Globus pallidus (tissue), 1 donor: ENCODE measurements around the gene TNNT1.
A peak's percentile ranks its signal among the peaks of the same experiment; 100 is the strongest.
"Not testable (repeated sequence)": the region's sequence is repeated elsewhere in the genome, so short reads cannot be mapped to it uniquely, and the experiment has no call there.

ENCODE experiments used
- DNase-seq: peaks from one replicate; pipeline ENCODE4 v3.0.0-alpha.2; 2015; ENCODE audit warnings: low spot score

The TNNT1 gene

GRCh38 chr19:55109527-55110291 lies 39.3 kb downstream of the TNNT1 start:
- DNase-seq = no peak

- DNase-seq = not testable (repeated sequence)
These were observed 41.8 kb downstream of the TNNT1 start for GRCh38 chr19:55107252-55107651.

GRCh38 chr19:55106591-55106990 lies 42.4 kb downstream of the TNNT1 start:
- DNase-seq = no peak

GRCh38 chr19:55105237-55105636 lies 43.8 kb downstream of the TNNT1 start:
- DNase-seq = no peak

GRCh38 chr19:55103190-55103589 lies 45.8 kb downstream of the TNNT1 start:
- no peak for DNase-seq

DNA sequence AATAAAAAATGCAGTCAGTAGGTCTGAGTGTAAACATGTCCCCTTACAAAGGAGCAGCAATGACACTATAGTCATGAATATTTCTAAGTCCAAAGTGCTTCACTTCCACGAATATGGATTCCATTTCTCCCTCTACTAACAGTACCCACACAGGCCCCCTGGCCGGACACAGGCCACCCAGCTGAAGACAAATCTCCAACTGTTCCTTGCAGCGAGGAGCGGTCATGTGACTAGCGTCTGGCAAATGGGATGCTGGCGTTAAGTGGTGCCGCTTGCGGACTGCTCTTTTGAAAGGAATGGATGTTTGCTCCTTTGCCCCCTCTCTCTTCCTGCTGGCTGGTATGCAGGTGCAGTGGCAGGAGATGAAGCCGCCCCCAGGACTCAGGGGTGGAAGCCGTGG lies 47.7 kb downstream of the TNNT1 start:
- peak; percentile 67 for DNase-seq

DNA sequence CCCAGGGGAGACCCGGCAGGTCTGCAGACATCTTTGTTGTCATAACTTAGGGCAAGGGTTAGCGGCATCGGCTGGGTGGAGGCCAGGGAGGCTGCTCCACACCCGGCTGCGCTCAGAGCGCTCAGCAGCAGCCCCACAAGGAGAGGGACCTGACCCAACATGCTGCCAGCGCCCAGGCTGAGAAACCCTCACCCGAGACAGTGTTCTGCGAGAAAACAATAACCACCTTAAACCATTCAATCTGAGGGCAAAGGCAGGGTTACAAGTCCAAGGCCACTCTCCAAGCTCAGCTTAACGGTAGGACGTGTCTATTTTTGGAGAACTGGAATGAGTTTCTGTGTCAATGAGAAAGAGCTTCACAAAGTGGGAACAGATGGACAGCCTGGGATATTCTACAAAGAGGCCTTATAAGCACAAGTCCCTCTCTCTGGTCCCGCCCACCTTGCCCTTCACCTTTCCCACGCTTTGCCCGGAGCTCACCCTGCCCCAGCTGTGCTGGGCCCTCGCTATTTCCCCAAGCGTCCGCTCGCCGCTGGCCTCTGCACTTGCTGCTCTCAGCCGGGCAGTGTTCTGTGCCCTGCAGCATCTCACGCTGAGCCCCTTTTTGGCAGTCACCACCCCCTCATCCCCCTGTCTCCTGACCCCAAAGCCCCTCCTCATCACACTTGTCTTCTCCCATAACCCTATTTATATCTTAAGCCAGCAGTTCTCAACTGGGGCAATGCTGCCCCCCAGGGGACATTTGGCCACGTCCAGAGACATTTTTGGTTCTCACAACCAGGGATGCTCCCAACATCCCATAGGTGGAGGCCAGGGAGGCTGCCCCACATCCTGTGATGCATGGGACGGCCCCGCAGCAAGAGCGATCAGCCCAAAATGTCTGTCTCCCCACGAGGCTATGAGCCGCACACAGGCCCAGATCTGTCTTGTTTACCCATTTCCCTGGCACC lies 49.2 kb downstream of the TNNT1 start:
- no peak for DNase-seq

DNA sequence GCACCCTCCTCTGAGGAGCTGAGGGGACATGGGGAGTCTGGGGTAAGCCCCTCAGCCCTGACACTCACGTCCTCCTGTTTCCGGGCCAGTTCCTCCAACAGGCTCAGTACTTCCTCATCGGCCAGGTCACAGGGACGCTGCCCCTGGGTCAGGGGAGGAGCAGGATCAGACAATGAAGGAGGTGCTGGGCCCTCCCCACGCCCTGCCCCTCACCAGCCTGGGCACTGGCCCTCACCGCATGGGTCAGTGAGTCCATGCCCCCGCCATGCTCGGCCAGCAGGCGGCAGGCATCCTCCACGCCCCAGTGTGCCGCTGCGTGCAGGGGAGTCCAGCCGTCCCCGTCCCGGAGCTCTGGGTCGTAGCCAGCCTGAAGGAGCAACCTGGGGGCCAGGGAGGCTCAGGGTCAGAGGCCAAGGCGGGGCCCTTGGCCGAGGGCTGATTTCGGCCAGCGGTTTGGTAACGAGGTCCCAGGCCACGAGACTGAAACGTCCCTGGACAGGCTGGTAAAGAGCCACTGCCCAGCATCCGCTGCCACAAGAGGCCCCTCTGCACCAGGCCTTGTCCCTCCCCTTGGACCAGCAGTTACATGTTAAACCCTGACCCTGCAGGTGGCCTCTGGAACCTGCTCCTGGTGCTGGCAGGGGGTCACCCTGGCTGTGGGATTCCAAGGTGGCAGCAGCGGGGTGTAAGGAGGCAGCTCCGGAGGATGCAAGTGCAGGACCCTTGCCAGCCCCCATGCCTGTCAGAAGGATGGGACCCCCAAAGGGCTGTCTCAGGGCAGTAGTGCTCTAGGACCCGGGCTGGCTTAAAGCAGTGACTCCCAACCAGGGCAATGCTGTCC lies 50.1 kb downstream of the TNNT1 start:
- DNase-seq = no peak

DNA sequence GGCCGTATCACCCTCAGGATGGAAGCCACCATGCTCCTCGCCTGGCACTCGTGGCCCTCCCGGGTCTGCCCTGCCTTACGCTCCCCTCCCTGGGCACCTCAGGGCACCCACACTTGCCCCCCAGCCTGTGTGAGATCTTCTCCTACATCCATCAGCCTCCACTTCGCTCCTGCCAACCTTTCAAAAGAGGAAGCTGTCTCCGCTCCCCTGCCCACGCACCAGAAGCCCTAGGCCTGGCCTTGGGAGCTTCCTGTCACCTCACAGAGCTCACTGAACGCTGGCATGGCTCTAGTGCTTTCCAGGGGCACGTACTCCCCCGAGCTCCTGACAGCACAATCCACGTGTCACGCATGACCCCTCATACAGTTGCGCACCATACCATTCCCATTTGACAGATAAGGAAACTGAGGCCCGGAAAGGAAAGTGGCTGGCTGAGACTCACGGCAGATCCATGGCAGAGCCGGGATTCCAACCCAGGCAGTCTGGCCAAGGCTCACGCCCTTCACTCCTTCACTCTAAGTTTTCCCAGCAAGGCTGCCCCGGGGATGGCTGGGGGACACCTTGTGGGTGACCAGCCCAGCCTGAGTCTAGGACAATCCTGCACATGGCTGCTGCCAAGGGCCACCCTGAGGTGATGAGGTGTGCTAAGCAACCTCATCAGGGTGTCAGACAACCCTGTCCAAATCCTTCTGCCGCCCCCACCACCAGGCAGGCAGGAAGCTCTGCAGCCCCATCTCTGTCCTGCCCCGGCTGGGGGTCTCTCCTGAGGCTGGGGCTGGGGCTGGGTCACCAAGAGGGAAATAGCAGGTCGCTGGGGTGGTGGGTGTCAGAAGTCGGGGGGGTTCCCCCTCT lies 50.9 kb downstream of the TNNT1 start:
- no peak for DNase-seq

GRCh38 chr19:55096061-55096701 lies 52.8 kb downstream of the TNNT1 start:
- no peak for DNase-seq

DNA sequence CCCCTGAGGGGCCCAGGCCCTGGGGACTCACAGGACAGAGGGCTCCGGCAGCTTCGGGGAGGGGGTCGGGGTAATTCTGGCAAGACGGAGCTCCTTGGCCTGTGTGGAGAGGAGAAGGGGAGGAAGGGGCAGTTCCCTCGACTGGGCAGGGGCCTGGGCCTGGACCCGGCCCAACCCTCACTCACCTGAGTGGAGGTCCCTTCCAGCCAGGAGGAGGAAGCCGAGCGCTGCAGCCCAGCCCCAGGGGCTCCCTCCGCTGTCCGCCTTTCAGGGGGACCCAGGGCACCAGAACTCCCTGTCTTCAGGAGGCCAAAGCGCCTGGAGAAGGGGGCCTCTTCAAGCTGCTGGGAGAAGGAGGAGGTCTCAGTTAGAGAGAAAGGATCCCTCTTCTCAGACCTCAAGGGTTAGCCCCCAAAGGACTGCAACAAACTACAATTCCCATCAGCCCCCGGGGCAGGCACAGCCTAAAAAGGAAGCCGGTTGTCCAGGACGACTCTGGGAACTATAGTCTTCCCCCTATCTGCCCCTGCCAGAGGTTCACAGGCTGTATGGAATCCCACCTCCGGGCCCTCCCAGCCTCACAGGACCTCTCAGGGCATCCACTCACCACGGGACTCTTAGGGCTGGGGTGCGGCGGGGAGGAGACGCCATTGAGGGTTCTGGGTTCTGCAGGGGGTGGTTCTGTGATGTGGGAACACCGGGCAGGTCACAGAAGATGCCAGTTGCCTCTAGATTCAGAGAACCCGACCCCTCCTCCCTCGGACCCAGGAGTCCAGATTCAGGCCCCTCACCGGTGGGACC lies 53.5 kb downstream of the TNNT1 start:
- no peak for DNase-seq

DNA sequence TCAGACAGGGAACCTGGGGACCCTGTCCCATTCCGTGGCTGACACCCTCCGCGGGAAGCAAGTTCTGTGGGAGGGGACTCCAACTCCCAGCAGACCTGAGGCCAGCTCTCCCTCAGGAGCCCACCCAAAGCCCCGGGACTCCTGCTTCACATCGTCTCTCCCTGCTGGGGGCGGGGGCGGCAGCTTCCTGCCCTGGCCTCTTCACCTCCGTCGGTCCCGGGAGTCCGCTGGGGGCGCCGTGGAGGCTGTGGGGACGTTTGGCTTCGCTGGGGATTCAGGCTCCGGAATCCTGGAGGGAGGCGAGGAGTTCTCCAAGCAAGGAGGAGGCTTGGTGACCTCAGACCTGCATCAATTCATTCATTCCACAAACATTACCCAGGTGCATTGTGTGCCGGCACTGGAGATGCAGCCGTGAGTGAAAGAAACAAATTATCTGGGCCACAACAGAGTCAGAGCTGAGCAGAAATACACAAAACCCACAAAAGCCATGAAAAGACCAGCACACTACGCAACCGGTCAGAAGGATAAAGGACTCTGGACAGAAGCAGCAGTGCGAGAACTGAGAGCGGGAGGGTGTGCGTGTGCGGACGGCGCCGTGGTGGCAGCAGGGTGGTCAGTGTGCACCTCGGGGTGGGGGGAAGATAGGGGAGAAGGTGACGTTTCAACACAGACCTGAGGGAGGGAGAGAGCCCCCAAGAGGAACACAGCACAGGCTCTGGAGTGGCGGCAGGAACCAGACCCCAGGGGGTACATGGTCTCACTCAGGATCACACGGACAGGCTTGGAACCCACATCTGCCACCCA lies 54.3 kb downstream of the TNNT1 start:
- no peak for DNase-seq

GRCh38 chr19:55092423-55093318 lies 56.3 kb downstream of the TNNT1 start:
- no peak for DNase-seq

- no peak for DNase-seq
These were observed 57.1 kb downstream of the TNNT1 start for GRCh38 chr19:55091955-55092354.

DNA sequence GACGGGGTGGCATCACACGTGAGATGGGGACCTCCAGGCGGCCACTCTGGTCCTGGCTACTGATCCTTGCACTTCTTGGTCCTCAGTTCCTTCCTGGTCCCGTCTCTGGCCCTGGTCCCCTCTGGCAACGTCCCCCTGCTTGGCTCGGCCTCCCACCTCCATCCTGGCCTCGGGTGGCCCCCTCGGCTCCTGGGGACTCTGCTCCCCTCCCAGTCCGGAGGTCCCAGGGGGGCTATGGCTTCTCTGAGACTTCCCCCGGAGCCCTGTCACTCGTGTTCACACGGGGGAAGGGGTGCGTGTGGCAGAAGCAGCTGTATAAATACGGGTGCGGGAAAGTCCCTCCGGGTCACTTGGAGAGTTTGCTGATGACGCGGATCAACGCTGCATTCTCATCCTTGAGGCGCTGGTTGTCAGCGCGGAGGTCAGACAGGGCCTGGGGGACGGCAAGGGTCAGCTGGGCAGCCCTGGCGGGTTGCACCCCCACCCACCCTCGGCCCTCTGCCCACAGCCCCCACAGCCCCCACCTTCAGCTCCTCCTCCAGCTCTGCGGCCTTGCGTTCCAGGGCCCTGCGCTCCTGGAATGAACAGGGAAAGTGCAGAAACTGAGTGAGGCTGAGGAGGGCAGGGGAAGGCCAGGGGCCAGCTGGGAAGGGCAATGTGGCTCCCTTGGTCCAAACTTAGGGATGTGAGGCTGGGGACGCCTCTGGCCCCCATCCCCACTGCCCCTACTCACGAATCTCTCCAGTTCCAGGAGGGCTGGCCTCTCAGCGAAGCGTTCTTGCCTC lies 57.7 kb downstream of the TNNT1 start:
- DNase-seq = no peak

DNA sequence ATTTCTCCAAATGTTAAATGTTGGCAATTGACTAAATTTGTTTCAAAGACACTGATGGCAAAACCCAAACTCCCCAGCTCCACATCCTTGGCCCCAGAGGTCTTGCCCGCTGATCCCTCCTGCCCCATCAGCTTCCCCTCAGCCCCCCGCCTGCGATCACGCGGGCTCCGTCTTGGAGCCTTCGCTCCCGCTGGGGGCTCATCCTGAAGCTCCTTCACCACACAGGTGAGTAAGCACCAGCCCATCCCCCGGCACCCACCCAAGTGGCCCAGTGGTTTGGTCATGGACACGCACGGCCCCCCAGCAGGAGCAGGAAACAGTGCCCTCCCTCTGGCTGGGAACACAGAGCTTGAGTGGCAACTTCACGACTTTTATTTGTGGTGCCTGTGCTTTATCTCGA lies 58.4 kb downstream of the TNNT1 start:
- no peak for DNase-seq

DNA sequence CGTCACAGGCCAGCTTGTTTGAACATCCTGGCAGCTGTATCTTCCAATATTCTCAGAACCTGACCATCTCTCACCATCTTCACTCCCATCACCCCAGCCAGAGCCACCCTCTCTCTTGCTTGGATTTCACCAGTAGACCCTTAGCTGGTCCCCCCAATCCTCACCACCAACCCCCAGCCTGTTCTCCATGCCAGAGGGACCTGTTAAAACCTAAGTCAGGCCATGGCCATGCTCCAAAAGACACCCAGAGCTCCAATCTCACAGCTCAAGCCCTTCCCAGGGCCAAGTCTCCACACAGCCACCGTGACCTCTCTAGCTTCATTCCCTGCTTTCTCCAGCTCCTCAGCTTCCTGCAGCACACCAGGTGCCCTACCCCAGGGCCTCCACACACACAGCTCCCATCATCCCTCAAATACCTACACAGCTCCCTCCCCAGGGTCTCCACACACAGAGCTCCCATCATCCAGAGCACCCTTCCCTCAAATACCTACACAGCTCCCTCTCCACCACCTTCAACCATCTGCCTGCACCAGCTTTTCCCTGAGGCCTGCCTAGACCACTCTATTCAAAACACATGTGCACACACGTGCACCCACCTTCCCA lies 59.6 kb downstream of the TNNT1 start:
- no peak for DNase-seq
